GM18909 (cell line): ENCODE measurements around the gene MGAT5.

Experiments used
- ATAC-seq: cut with Tn5 transposase; IDR thresholded peaks from one replicate; pipeline ENCODE4 v1.9.1; 2021; ENCODE audit warnings: mild to moderate bottlenecking; ENCODE audit not compliant: unreplicated experiment, poor library complexity

The MGAT5 gene

DNA sequence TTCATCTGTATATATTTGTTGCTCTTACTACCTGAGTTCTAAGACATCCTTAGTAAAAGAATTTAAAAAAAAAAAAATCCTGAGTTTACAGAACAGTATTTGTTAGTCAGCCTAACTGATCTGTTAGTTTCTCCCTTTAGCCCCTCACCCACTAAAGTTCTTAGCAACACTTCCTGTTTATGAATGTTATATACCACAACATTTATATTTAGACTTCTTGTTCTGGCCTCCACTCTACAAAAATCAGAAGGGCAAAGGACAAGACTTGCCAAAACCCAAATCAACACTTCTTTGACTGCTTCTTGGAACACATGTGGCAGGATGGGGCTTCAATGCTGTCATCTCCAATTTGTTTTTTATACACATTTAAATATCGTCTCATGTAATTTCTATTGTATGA lies 71.1 kb downstream of the MGAT5 start:
- ATAC-seq, result peak; percentile 85

DNA sequence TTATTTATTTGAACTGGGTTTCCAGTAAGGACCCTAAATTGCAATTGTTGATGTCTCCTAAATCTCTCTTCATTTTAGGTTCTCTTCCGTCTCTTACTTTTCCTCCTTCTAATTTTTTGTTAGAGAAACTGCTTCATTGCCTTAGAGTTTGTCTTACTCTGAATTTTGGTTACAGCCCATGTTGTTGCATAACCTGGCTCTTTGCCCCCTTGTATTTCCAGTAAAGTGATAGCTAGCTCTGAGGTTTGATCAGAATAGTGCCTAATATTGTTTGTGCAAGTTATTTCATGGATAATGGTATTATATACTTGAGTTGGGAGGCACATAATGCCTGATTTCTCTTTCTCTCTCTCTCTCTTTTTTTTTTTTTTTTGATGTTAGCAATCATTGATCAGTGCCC lies 71.8 kb downstream of the MGAT5 start:
- ATAC-seq, result no peak

DNA sequence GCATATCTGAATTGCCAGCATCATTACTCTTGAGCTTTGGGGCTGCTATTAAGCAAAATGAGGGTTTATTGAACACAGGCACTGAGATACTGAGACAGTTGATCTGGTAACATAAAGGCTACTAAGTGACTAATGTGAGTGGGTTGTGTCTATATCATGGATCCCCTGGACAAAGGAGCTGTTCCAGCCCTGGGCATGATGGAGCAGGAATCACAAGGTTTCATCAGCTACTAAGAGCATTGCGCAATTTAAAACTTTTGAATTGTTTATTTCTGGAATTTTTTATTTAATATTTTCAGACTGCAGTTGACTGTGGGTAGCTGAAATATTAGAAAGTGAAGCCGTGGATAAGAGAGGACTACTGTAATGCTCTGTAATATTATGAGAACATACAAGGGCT lies 73.5 kb downstream of the MGAT5 start:
- ATAC-seq, result no peak

DNA sequence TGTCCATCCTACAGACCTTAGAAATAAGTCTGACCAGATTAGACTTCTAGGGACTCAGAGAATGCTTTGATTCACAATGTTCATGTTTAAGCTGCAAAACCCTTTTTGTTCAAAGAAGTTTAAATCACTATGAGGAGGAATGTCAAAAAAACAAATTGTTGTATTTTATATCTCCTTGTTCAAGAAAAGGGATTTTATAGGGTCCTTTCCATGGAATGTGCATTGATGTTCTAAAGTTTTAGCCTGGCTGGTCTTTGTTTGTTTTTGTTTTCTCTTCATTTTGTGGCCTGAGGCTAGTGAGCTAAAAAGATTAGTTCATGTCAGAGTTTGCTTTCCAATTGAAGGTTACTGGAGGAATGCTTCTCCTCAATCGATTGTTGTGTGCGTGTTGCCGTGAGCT lies 77.2 kb downstream of the MGAT5 start:
- ATAC-seq, result no peak

DNA sequence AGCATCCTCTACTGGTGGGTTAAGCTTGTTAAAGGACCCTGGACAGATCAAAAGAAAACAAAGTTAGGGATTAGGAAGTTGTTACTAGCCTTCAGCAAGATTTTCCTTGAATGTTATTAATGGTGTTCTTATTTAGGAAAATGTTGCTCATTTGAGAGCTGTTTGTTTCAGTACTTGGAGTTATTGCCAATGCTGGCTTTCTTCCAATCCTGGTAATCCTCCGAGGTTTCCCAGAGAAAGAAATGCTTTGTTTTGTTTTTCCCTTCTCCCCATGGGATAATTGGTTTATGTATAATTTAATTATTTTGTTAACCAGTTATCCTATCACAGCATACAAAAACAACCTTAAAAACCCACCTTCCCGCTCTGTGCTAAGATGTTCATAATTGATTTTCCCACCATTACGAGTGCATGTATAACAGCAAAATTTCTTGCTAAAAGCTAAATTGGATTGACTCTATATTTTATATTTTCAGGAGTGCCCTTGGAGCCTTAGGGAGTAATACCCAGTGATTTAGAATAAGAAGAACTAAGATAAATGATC lies 79.8 kb downstream of the MGAT5 start:
- no peak for ATAC-seq

DNA sequence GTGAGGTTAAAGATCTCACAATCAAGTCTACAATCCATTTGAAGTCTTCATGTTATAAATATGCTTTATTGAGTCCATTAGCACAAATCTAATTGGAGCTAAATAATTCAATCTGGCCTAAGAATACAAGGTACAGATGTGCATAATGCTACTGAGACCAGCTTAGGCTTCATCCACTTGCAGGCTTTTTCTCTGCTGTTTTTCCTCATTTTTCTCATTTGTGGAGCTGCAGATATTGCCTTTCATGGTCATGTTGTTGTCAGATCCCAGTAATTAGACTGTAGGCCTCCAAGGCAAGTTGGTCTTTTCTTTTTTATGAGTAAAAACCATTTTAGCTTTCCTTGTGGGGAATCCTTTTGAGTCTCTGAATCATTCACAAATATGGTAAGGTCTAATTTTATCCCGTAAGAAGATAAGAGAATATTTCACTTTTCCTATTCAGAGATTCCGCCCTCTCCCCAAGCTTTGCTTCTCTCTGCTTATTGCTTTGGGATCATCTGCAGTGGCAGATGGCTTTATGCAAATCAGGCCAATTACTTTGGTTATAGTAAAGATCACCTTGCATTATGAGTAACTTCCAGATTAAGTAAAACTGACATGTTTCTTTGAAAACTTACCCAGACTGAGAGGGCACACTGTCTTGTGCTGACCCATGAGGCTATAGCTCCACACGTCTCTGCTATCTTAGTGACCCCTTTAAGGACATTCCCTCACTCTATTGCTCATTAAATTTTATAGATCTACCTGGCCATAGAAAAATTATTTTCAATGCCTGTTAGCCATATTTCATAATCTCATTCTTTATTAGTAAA lies 80.9 kb downstream of the MGAT5 start:
- no peak for ATAC-seq

DNA sequence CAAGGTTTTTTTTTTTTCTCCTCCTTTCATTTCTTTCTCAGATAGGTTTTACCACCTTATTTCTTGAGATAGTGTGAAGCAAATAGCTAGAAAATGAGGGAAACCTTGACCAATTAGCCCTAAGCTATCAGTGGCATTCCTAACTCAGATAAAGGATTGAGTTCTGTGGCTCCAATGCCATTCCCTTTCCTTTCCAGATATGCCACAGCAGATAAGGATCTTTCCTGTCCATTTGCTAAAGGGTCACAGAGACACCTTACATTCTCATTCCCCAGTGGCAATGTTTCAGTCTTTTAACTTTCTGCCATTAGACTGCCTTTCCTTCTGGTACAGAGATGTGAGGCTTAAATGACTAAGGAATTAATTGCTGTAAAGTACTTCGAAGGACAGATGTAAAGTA lies 81.7 kb downstream of the MGAT5 start:
- no peak for ATAC-seq

DNA sequence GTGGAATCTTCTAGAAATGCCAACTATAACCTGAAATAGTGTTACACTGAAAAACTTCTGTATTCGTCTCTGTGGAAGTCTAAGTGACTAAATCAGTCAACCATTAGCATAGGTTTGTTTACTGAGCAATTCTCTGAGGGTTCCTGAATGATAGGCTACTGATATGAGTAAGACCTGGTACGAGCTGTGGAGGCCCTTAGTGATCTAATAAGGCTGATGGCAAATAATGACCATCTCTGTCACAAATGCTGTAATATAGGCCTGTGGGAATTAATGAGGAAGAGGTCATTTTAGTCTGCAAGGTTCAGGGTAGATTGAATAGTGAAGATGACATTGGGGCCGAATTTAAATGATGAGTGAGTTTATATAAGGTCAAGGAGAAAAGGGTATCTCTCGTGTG lies 82.5 kb downstream of the MGAT5 start:
- peak; percentile 99 for ATAC-seq

DNA sequence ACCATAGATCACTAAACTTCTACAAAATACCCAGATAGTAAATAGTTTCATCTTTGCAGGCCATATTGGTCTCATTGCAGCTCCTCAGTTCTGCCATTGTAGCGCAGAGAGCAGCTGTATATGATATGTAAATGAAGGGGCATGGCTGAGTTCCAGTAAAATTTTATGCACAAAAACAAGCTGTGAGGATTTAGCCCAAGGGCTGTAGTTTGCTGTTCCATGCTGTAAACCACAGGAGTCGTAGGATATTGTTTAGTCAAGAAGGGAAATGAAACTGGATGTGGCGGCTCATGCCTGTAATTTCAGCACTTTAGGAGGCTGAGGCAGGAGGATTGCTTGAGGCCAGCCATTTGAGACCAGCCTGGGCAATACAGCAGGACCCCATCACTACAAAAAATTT lies 83.0 kb downstream of the MGAT5 start:
- peak; percentile 9 for ATAC-seq

DNA sequence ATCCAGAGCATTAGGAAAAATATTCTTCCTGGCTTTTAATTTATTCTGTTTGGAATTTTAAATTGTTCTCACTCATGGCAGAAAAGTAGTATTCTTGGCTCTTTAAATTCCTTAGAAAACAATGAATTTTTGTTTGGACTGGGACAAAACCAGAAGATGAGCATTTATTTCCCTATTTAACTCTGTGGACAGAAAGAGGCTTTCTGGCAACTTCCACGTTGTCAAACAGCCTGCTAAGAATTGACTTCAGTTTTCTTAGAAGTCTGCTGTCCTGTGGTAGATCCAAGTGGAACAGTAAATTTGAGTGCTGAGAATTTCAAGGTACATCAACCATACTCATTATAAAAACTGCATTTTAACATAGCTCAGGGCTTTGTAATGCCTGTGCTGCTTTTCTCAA lies 83.8 kb downstream of the MGAT5 start:
- ATAC-seq, result no peak

DNA sequence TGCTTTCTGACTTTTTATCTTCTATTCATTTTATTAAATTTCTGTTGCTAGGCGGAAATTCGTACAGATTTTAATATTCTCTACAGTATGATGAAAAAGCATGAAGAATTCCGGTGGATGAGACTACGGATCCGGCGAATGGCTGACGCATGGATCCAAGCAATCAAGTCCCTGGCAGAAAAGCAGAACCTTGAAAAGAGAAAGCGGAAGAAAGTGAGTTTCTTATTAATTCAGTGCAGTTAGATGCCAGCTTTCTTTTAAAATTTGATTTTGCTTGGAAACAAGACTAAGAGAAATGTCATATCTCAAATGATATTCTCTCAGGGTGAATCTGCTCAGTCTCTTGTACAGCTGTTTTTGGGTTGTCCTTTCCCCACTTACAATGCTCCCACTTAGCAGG lies 84.3 kb downstream of the MGAT5 start:
- ATAC-seq, result no peak

DNA sequence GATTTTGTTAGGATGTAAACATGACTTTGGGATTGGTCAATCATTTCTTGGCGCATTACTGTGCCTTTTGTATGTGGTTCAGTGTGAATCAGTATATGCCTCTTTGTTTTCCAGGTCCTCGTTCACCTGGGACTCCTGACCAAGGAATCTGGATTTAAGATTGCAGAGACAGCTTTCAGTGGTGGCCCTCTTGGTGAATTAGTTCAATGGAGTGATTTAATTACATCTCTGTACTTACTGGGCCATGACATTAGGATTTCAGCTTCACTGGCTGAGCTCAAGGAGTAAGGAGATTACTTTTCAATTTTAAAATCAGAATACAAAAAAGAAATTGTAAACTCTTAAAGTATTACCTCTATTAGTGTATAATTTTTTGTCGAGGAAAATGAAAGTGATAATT lies 87.6 kb downstream of the MGAT5 start:
- no peak for ATAC-seq

DNA sequence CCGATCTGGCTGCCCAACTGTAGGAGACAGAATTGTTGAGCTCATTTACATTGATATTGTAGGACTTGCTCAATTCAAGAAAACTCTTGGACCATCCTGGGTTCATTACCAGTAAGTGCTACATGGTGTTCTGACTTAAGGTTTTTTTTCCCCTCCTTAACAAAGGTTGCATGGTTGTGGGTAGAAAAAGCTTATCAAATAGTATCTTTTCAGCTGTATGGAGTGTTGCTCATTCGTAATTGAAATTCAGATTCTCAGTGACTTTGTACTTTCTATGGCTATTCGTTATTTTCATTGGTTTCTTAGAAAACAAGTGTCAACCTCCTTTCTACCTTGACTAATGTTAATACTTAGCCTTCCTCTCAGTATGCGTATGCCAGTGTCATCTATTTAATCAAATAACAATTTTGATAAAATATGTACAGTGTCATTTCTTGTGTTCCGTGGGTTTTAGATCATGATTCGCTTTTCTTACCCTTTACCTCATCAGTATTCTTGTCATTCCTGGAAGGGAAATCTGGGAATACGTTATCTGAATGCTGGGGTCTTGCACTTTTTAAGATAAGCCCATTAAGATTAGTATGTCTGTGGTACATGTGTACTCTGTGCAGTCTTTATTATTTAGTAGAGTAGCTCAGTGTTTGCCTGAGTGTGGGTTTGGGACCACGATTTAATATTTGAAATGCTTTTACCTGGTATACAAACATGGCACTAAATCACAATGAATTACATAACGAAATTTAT lies 91.3 kb downstream of the MGAT5 start:
- no peak for ATAC-seq

DNA sequence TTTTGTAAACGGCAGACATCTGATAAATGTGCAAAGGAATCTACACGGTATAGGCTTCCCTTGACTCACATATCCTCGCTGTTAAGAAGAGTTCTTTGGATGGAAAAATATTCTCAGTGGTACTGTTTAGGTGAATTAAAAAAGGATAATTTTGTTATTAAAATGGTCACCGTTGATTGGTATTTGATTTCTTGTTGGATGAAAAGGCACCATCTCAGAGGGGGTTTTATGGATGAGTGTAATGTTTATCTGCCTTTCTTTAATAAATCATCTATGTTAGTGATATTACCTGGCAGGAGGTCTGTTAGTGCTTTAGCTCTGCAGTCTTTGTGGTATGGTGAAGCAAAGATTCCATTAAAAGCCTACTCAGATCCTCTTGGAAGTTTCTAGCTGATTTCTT lies 92.3 kb downstream of the MGAT5 start:
- ATAC-seq, result no peak

DNA sequence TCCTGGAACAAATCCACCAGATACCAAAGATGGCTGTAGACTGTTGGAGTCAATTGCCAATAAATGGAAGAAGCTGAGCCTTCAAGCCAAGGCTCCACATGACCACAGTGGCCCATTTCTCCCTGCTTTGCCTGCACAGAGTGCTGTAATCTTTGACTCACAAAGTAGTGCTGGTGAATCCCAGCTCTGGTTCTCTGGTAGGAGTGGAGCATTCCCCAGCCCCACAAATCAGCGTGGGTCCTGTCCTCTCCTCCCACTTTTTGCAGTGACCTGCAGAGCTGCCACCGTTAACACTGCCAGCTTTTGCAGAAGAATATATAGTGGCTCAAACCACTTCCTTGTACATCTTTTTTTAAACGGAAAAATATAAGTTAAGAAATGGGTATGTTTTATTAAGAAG lies 93.9 kb downstream of the MGAT5 start:
- no peak for ATAC-seq

DNA sequence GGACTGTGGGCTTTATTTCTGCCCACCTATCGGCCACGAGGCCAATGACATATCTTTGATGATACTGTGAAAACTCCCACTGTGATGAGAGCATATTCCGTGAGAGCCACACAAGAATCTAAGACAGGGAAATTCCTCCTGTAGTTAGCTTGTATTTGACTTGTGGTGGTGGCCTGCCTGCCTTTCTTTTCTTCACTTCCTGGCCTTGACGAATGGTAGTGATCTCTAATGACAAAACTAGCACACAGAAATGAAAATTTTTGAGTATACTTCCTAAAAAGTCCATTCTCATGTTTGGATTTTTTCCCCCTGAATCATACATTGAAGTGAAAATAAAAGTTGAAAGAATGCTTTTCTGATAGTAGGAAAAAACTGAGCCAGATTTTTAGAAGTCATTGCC lies 94.4 kb downstream of the MGAT5 start:
- ATAC-seq, result no peak

DNA sequence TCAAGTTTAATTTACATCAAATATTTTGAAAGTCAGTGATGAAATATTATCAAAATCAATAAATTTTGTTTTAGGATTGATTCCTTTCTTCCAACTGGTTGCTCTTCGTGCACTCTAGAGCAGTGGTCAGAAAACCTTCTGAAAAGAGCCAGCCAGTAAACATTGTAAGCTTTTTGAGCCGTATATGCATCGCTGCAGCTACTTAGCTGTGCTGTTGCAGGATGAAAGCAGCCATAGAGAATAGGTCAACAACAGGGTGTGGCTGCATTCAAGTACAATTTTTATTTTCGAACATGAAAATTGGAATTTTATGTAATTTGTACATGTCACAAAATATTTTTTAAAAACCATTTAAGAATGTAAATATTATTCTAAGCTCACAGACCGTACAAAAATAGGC lies 94.9 kb downstream of the MGAT5 start:
- ATAC-seq, result no peak

DNA sequence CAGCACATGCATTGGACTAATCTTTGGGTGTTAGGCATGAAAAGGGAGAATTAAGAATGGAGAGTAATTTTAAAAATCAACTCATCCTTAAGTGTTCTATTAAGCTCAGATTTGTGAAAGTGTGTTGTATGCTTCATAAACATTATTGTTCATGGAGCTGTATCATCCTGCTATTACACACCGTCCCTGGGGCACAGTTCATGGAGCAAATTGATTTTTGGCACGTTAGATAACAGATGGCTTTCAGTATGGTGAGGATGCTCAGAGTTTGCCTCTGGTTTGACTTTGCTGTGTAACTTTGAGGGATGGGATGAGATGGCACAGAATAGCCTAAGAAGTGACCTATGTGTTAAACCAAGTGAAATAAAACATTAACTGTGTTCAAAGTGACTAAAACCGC lies 97.1 kb downstream of the MGAT5 start:
- no peak for ATAC-seq

DNA sequence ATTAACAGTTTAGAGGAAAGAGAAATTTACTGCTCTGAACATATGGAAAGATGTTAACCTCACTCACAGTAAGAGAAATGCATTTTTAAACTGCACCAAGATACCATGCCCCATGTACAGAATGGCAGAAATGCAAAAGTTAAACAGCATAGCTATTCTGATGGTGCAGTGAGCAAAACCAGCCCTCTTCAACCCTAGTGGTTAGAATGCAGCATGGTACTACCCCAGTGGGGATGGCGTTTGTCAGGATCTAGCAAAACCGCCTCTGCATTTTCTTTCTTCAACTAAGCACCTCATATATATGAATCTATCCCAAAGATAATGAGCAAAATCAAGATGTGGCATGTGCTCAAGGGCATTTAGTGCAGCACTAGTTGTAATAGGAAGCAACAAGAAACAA lies 98.0 kb downstream of the MGAT5 start:
- ATAC-seq, result no peak

DNA sequence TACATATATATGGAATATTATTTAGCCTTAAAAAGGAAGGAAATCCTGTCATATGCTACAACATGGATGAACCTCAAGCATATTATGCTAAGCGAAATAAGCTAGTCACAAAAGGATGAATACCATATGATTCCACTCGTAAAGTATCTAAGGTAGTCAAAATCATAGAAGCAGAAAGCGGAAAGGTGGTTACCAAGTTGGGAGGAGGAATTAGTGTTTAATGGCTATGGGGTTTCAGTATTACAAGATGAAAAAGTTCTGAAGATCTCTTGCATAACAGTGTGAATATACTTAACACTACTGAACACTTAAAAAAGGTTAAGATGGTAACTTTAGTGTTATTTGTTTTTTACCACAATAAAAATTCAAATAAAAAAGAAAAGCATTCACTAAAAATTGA lies 99.0 kb downstream of the MGAT5 start:
- peak; percentile 76 for ATAC-seq

DNA sequence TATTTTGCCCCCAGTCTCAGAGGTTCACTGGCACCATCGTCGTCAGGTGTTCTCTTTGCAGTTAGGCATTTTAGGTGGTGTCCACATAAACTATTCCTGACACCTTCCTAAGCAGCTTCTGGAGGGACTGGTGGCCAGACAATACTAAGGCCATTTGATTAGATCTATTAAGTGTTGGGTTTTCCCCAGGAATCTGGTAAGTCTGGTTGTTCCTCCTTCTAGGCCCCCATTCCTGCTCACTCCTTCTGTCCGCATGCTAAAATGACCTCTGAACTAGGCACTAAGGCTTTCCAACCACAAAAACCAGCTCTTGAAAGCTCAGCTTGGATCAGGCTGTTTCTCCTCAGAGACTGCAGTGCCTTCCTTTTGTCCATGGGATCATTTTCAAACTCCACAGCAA lies 100.7 kb downstream of the MGAT5 start:
- no peak for ATAC-seq

DNA sequence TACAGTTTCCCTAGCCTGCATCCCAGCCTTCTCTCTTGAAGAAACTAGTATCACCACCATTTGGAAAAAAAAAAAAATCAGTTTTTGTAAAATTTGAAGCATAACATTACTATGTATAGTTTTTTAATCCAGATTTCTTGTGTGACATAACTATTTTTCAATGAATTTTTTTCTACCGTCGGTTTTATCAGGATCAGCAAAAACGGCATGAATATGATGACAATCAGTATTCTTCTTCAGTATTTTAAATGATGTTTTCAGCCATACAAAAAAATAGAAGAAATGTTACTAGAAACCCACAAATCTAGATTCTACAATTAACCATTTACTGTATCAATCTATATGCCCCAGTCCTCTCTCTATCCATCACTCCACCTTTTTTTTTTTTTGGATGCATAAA lies 103.9 kb downstream of the MGAT5 start:
- no peak for ATAC-seq
